GM21737 (cell line): ENCODE measurements around the gene CLEC2A.

Experiments
- ATAC-seq: cut with Tn5 transposase; IDR thresholded peaks from one replicate; pipeline ENCODE4 v1.9.1; 2021; ENCODE audit warnings: mild to moderate bottlenecking, moderate library complexity; ENCODE audit not compliant: unreplicated experiment

CLEC2A gene

GRCh38 chr12:9935026-9935425 is 2.9 kb upstream of the CLEC2A start:
- ATAC-seq, result no peak

GRCh38 chr12:9933958-9934357 is 1.8 kb upstream of the CLEC2A start:
- ATAC-seq, result no peak

GRCh38 chr12:9931245-9931644 is 925 bp downstream of the CLEC2A start:
- no peak for ATAC-seq

GRCh38 chr12:9928607-9929006 is 3.6 kb downstream of the CLEC2A start:
- ATAC-seq, result no peak

- ATAC-seq, result no peak
Observed at GRCh38 chr12:9926876-9927275, 5.3 kb downstream of the CLEC2A start.

- ATAC-seq, result no peak
Observed at GRCh38 chr12:9925705-9926393, 6.3 kb downstream of the CLEC2A start.

GRCh38 chr12:9922429-9922828 is 9.7 kb downstream of the CLEC2A start:
- ATAC-seq, result no peak

- no peak for ATAC-seq
Observed at GRCh38 chr12:9920451-9920850, 11.7 kb downstream of the CLEC2A start.

GRCh38 chr12:9919443-9919842 is 12.7 kb downstream of the CLEC2A start:
- ATAC-seq, result no peak

- ATAC-seq, result no peak
Observed at GRCh38 chr12:9911708-9912107, 20.5 kb downstream of the CLEC2A start.

GRCh38 chr12:9910716-9911421 is 21.3 kb downstream of the CLEC2A start:
- ATAC-seq, result no peak

- no peak for ATAC-seq
Observed at GRCh38 chr12:9909724-9910123, 22.4 kb downstream of the CLEC2A start.

- ATAC-seq, result no peak
Observed at GRCh38 chr12:9908350-9908749, 23.8 kb downstream of the CLEC2A start.

GRCh38 chr12:9907769-9908168 is 24.4 kb downstream of the CLEC2A start:
- ATAC-seq, result no peak

GRCh38 chr12:9906873-9907272 is 25.3 kb downstream of the CLEC2A start:
- no peak for ATAC-seq

- ATAC-seq, result no peak
Observed at GRCh38 chr12:9902539-9903228, 29.5 kb downstream of the CLEC2A start.

- ATAC-seq, result no peak
Observed at GRCh38 chr12:9900930-9901329, 31.2 kb downstream of the CLEC2A start.

- no peak for ATAC-seq
Observed at GRCh38 chr12:9899209-9899608, 33.0 kb downstream of the CLEC2A start.

GRCh38 chr12:9897535-9897934 is 34.6 kb downstream of the CLEC2A start:
- ATAC-seq, result no peak

GRCh38 chr12:9895215-9895971 is 36.8 kb downstream of the CLEC2A start:
- ATAC-seq, result no peak

GRCh38 chr12:9888665-9889273 is 43.4 kb downstream of the CLEC2A start:
- ATAC-seq, result no peak
